ENCODE measurements around the gene MCC.

- TF ChIP-seq POLR2A (IDR thresholded peaks at IDR 0.05) (no peak), CTCF (IDR thresholded peaks at IDR 0.05) (no peak)
Measured at GRCh38 chr5:113125371-113125770, 362.9 kb downstream of the MCC start.
